DOHH2 (cell line): ENCODE data around the gene WWOX.

Experiments
- CTCF ChIP-seq: fragments of 200-600 bp; sonication (generic); IDR thresholded peaks from one replicate; pipeline ENCODE4 v1.5.1; 2014; ENCODE audit warnings: antibody characterized with exemption, mild to moderate bottlenecking, low read depth, low read length; ENCODE audit not compliant: poor library complexity, severe bottlenecking
- EZH2phosphoT487 ChIP-seq: fragments of 200-600 bp; sonication (generic); IDR thresholded peaks from 2 replicates; pipeline ENCODE4 v1.6.1; 2017; ENCODE audit warnings: borderline replicate concordance, mild to moderate bottlenecking, antibody characterized with exemption, low read length, moderate library complexity, mixed read lengths

GRCh38 chr16:79064256-79064972, 965.0 kb downstream of the WWOX start:
- TF ChIP-seq CTCF: no peak
- TF ChIP-seq EZH2phosphoT487: no peak
